Stimulated activated CD4-positive, alpha-beta T cell treated with anti-CD3 and anti-CD28 coated beads, TNF-alpha, amount 100 ng/mL, for 1 hour (primary cell): Measurements from ENCODE around the gene SPNS2.

Experiments used
- DNase-seq, 3 donors: peaks; one replicate each; pipeline ENCODE4 v3.0.0-alpha.2; 2020; ENCODE audit warnings: low read depth in 3 of 3, low spot score in 1 of 3

Gene SPNS2

DNA sequence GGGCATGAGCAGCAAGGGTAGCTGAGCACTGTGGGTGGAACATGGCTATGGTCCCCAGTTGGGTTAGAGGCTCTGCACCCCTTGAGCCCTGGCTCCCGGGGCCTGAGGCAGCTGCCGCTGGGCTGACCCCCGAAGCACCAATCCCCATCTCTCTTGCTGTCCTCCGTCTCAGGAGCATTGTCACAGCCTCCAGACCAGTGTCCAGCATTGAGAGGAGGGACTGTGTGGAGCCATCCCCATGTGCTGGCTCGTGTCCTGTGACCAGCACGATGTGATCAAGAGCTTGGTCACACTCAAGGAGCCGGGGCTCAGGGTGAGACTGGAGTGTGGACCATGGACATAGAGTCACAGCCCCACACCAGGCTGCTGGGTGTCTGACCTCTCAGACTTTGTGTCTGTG, 88.5 kb downstream of the SPNS2 start:
- DNase-seq, result no peak

DNA sequence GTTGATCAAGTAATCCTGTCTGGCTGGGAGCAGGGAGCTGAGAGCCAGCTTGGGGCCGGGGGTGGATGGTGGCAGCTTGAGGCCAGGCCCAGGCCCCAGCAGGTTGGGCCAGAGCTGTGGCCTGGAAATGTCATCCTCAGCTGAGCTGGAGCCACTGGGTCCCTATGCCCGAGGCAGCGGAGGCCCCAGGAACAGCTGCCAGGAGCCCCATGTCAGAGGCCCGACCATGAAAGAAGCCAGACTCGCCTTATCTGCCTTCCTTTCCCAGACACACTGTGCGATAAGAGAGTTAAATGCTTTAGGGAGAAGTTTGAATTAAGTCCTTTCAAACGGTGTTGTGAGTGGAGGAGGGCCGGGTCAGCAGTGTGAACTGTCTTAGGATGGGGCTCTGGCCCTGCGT, 89.1 kb downstream of the SPNS2 start:
- no peak for DNase-seq

DNA sequence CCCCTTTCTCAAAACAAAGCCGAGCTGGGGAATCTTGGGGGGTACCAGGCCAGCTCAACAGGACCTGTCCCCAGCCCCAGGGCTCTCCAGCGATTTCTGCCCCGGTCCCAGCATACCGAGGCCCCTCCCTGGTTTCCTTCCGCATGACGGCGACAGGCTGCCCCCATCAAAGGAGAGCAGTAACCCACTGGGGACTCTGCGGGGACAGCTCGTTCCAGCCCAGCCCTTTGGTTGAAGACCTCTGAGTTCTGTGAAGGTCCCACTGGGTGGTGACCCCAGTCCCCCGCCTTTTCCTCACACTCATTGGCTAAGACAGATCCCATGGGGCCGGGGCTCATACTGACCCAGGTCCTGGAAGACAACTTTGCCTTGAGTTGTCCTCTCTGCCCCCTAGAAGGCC, 89.7 kb downstream of the SPNS2 start:
- no peak for DNase-seq
